ENCODE measurements around the gene METTL18. TPM values are rescaled to one million over a fixed set of nuclear protein-coding genes. Genes with fewer than 3 reads are reported as not detected.

METTL18 gene
- polyA plus RNA-seq, 1 donor (not counting 4 experiments of a cell fraction or from before 2014, with no cell fraction given): 6.6 TPM

- no peaks in the 10 kb centered on the region for H3K9me1 ChIP-seq (ENCODE audit: control insufficient read depth, extremely low read depth, insufficient read depth, low read length)
- no peak overlapping the region for H3K4me3 ChIP-seq (ENCODE audit: control insufficient read depth in 2 of 3, extremely low read depth in 1 of 3, insufficient read depth in 2 of 3, low read depth in 1 of 3, low read length in 3 of 3)
- H4K20me1 ChIP-seq (ENCODE audit: control insufficient read depth, extremely low read depth, insufficient read depth, low read length): no peaks in the 10 kb centered on the region
- H2AFZ ChIP-seq (ENCODE audit: control insufficient read depth, low read length): no peak overlapping the region
- no peaks in the 10 kb centered on the region for H3K36me3 ChIP-seq (ENCODE audit: control insufficient read depth in 2 of 2, extremely low read depth in 1 of 2, insufficient read depth in 2 of 2, low read length in 2 of 2)
- DNase-seq (ENCODE audit: low read depth, low spot score): no peak
- H3K4me2 ChIP-seq (ENCODE audit: control insufficient read depth, extremely low read depth, insufficient read depth, low read depth, low read length): no peak overlapping the region
- no peak overlapping the region for H3K27ac ChIP-seq (ENCODE audit: control insufficient read depth, insufficient read depth, low read length)
- no peaks in the 10 kb centered on the region for H3K9me3 ChIP-seq (ENCODE audit: control insufficient read depth, low read depth, low read length)
- dilution Hi-C loops (cut with MboI; ENCODE audit: extremely low pct_ligation_motif_present, low sequenced_read_pairs): no loop called here
- no peak for TF ChIP-seq CTCF (optimal IDR thresholded peaks at IDR 0.05 in 1 of 3, IDR thresholded peaks at IDR 0.05 in 1 of 3, conservative IDR thresholded peaks at IDR 0.05 in 1 of 3; ENCODE audit: extremely low read depth in 1 of 3, insufficient read depth in 2 of 3, low read length in 3 of 3)
- TF ChIP-seq EZH2 (IDR thresholded peaks at IDR 0.05; ENCODE audit: low read length): no peak
- H3K4me1 ChIP-seq (ENCODE audit: control insufficient read depth, extremely low read depth, insufficient read depth, low read length): no peaks in the 10 kb centered on the region
- H3K9ac ChIP-seq (ENCODE audit: control insufficient read depth, extremely low read depth, insufficient read depth, low read length): no peak overlapping the region
- H3K79me2 ChIP-seq (ENCODE audit: control insufficient read depth, insufficient read depth, low read length): no peaks in the 10 kb centered on the region
- no peaks in the 10 kb centered on the region for H3K27me3 ChIP-seq (ENCODE audit: control insufficient read depth, extremely low read depth, insufficient read depth, low read length)
- no peak for FAIRE-seq
These were observed 48.2 kb downstream of the METTL18 start for GRCh38 chr1:169746550-169746949.

GRCh38 chr1:169745015-169745861 is 49.5 kb downstream of the METTL18 start:
- no peaks in the 10 kb centered on the region for H3K36me3 ChIP-seq (ENCODE audit: control insufficient read depth in 2 of 2, extremely low read depth in 1 of 2, insufficient read depth in 2 of 2, low read length in 2 of 2)
- H3K4me3 ChIP-seq (ENCODE audit: control insufficient read depth in 2 of 3, extremely low read depth in 1 of 3, insufficient read depth in 2 of 3, low read depth in 1 of 3, low read length in 3 of 3): no peak overlapping the region
- H3K9me3 ChIP-seq (ENCODE audit: control insufficient read depth, low read depth, low read length): no peaks in the 10 kb centered on the region
- H3K4me1 ChIP-seq (ENCODE audit: control insufficient read depth, extremely low read depth, insufficient read depth, low read length): no peaks in the 10 kb centered on the region
- H2AFZ ChIP-seq (ENCODE audit: control insufficient read depth, low read length): no peak overlapping the region
- DNase-seq (ENCODE audit: low read depth, low spot score) (no peak), FAIRE-seq (no peak)
- H4K20me1 ChIP-seq (ENCODE audit: control insufficient read depth, extremely low read depth, insufficient read depth, low read length): no peaks in the 10 kb centered on the region
- no peaks in the 10 kb centered on the region for H3K9me1 ChIP-seq (ENCODE audit: control insufficient read depth, extremely low read depth, insufficient read depth, low read length)
- H3K27me3 ChIP-seq (ENCODE audit: control insufficient read depth, extremely low read depth, insufficient read depth, low read length): no peaks in the 10 kb centered on the region
- H3K9ac ChIP-seq (ENCODE audit: control insufficient read depth, extremely low read depth, insufficient read depth, low read length): no peak overlapping the region
- no peak for TF ChIP-seq EZH2 (IDR thresholded peaks at IDR 0.05; ENCODE audit: low read length)
- no peak for TF ChIP-seq CTCF (optimal IDR thresholded peaks at IDR 0.05 in 1 of 3, IDR thresholded peaks at IDR 0.05 in 1 of 3, conservative IDR thresholded peaks at IDR 0.05 in 1 of 3; ENCODE audit: extremely low read depth in 1 of 3, insufficient read depth in 2 of 3, low read length in 3 of 3)
- H3K79me2 ChIP-seq (ENCODE audit: control insufficient read depth, insufficient read depth, low read length): no peaks in the 10 kb centered on the region
- no peak overlapping the region for H3K27ac ChIP-seq (ENCODE audit: control insufficient read depth, insufficient read depth, low read length)
- dilution Hi-C loops (cut with MboI; ENCODE audit: extremely low pct_ligation_motif_present, low sequenced_read_pairs): no loop called here
- H3K4me2 ChIP-seq (ENCODE audit: control insufficient read depth, extremely low read depth, insufficient read depth, low read depth, low read length): no peak overlapping the region

Other genes with a start within 250 kb of the METTL18 start
- 0.01 TPM in 1 of 3 replicates, not detected in the others for gene F5, start 208.4 kb downstream of the METTL18 start, polyA plus RNA-seq
- gene SELP, start 164.8 kb downstream of the METTL18 start, polyA plus RNA-seq: 0.09 TPM in 1 of 3 replicates, not detected in the others
- 0.03 to 0.08 TPM in 2 of 3 replicates, not detected in the other for gene SELL, start 83.3 kb downstream of the METTL18 start, polyA plus RNA-seq
- gene SELE, start 60.8 kb downstream of the METTL18 start, polyA plus RNA-seq: not detected in 3 replicates
- gene SCYL3, start 99.0 kb upstream of the METTL18 start, polyA plus RNA-seq: 4.7 to 8.0 TPM (median 7.3 TPM) in 3 replicates

All from keratinocyte (primary cell).